H1 (cell line): ENCODE measurements around the gene TNRC6A. TPM values are rescaled to one million over a fixed set of nuclear protein-coding genes. Genes with fewer than 3 reads are reported as not detected.

Experiments used
- CTCF ChIA-PET: fragments of 300-600 bp; sonication (Branson Sonifier 250); formaldehyde crosslinking; loops from one replicate; lab custom pipeline; 2021; ENCODE audit not compliant: partially characterized antibody; lab: Charles Lee
- POLR2A ChIA-PET: fragments of 300-600 bp; sonication (Branson Sonifier 250); formaldehyde crosslinking; loops from one replicate; lab custom pipeline; 2021; ENCODE audit warnings: inconsistent platforms; ENCODE audit not compliant: partially characterized antibody; lab: Charles Lee
- DNase-seq, 2 experiments: peaks; one replicate each; pipeline versions ENCODE4 v3.0.0 to v3.0.0-alpha.2; 2010 to 2022; ENCODE audit warnings: low spot score in 2 of 2, low read depth in 1 of 2, mixed read lengths in 1 of 2
- FAIRE-seq: peaks from 2 replicates; lab custom pipeline; 2011; peaks lifted over from hg19 to GRCh38; lab: Jason Lieb, UNC
- H2AFZ ChIP-seq: 2 replicates; pipeline ENCODE4 v1.8.1; 2012; ENCODE audit warnings: low read length, inconsistent platforms
- H2AK5ac ChIP-seq: 2 replicates; pipeline ENCODE4 v1.6.1; 2013; ENCODE audit warnings: low read depth, low read length
- H2BK120ac ChIP-seq: replicated peaks from 2 replicates; pipeline ENCODE3; 2013; ENCODE audit warnings: low read depth, low read length, inconsistent platforms
- H2BK12ac ChIP-seq: 2 replicates; pipeline ENCODE4 v1.6.1; 2013; ENCODE audit warnings: low read depth, low read length
- H2BK15ac ChIP-seq: 2 replicates; pipeline ENCODE4 v1.6.1; 2013; ENCODE audit warnings: low read length
- H2BK20ac ChIP-seq: 2 replicates; pipeline ENCODE4 v1.6.1; 2013; ENCODE audit warnings: low read length
- H2BK5ac ChIP-seq: 2 replicates; pipeline ENCODE4 v1.6.1; 2013; ENCODE audit warnings: low read depth, low read length
- H3K14ac ChIP-seq: 2 replicates; pipeline ENCODE4 v1.6.1; 2013; ENCODE audit warnings: inconsistent platforms; ENCODE audit not compliant: insufficient read length
- H3K18ac ChIP-seq: 2 replicates; pipeline ENCODE4 v1.6.1; 2013; ENCODE audit warnings: low read length; ENCODE audit errors: extremely low read depth
- H3K23ac ChIP-seq: 2 replicates; pipeline ENCODE4 v1.6.1; 2013; ENCODE audit warnings: inconsistent platforms; ENCODE audit not compliant: insufficient read length
- H3K23me2 ChIP-seq: 2 replicates; pipeline ENCODE4 v1.6.1; 2013; ENCODE audit warnings: low read depth, low read length
- H3K27ac ChIP-seq: 2 replicates; pipeline ENCODE4 v1.6.1; 2011; ENCODE audit warnings: low read depth, low read length, inconsistent platforms
- H3K27me3 ChIP-seq, 4 experiments: replicated peaks in 1 of 4; 1 replicate in 1 of 4; 2 replicates in 3 of 4; pipeline versions ENCODE4 v1.6.1 to v1.8.1; 2011 to 2013; ENCODE audit warnings: low read length in 3 of 4, mild to moderate bottlenecking in 3 of 4, inconsistent platforms in 2 of 4, mixed read lengths in 2 of 4, moderate library complexity in 1 of 4; ENCODE audit not compliant: control insufficient read depth in 3 of 4, insufficient read depth in 3 of 4; ENCODE audit errors: extremely low read depth in 1 of 4
- H3K36me3 ChIP-seq, 4 experiments: 2 replicates each; pipeline versions ENCODE4 v1.6.1 to v1.8.1; 2011 to 2013; ENCODE audit warnings: mild to moderate bottlenecking in 4 of 4, low read length in 3 of 4, moderate library complexity in 2 of 4, control low read depth in 1 of 4, inconsistent platforms in 1 of 4; ENCODE audit not compliant: insufficient read depth in 4 of 4, control insufficient read depth in 2 of 4
- H3K4ac ChIP-seq: replicated peaks from 2 replicates; pipeline ENCODE3; 2013; ENCODE audit warnings: low read length, low read depth, mixed read lengths, inconsistent platforms; ENCODE audit not compliant: insufficient read length
- H3K4me1 ChIP-seq, 4 experiments: replicated peaks in 1 of 4; 1 replicate in 1 of 4; 2 replicates in 3 of 4; pipeline versions ENCODE4 v1.6.1 to v1.8.1; 2011 to 2013; ENCODE audit warnings: low read length in 3 of 4, inconsistent platforms in 2 of 4, mixed read lengths in 1 of 4; ENCODE audit not compliant: insufficient read depth in 4 of 4, control insufficient read depth in 3 of 4
- H3K4me2 ChIP-seq, 2 experiments: 2 replicates each; pipeline versions ENCODE4 v1.6.1 to v1.8.1; 2011 to 2013; ENCODE audit warnings: low read depth in 2 of 2, low read length in 2 of 2, control low read depth in 1 of 2, inconsistent platforms in 1 of 2, mild to moderate bottlenecking in 1 of 2; ENCODE audit not compliant: insufficient read depth in 1 of 2
- H3K4me3 ChIP-seq, 4 experiments: fragments of 200-600, 300-600 bp in 1 of 4; sonication (generic), shearing (Covaris generic), sonication (Bioruptor Twin) in 1 of 4; 2 replicates each; pipeline versions ENCODE4 v1.5.1 to v1.8.1; 2011 to 2016; ENCODE audit warnings: low read length in 4 of 4, low read depth in 3 of 4, control low read depth in 2 of 4, inconsistent platforms in 2 of 4, mild to moderate bottlenecking in 2 of 4, mixed read lengths in 1 of 4, moderate library complexity in 1 of 4; ENCODE audit not compliant: insufficient read depth in 2 of 4; ENCODE audit errors: extremely low read depth in 1 of 4
- H3K56ac ChIP-seq: replicated peaks from 2 replicates; pipeline ENCODE3; 2013; ENCODE audit warnings: low read depth, mild to moderate bottlenecking, mixed read lengths, low read length, inconsistent platforms; ENCODE audit not compliant: insufficient read length
- H3K79me1 ChIP-seq: 2 replicates; pipeline ENCODE4 v1.6.1; 2013; ENCODE audit warnings: low read depth, low read length, control low read depth
- H3K79me2 ChIP-seq, 2 experiments: 2 replicates each; pipeline versions ENCODE4 v1.6.1 to v1.8.1; 2012 to 2013; ENCODE audit warnings: low read length in 2 of 2, mild to moderate bottlenecking in 2 of 2, inconsistent platforms in 1 of 2; ENCODE audit not compliant: insufficient read depth in 2 of 2, control insufficient read depth in 1 of 2
- H3K9ac ChIP-seq, 4 experiments: replicated peaks in 1 of 4; 1 replicate in 1 of 4; 2 replicates in 3 of 4; pipeline versions ENCODE4 v1.6.1 to v1.8.1; 2011 to 2013; ENCODE audit warnings: low read depth in 3 of 4, low read length in 3 of 4, control low read depth in 2 of 4, mild to moderate bottlenecking in 2 of 4, moderate library complexity in 2 of 4, inconsistent platforms in 1 of 4; ENCODE audit errors: extremely low read depth in 1 of 4
- H3K9me3 ChIP-seq, 2 experiments: 2 replicates each; pipeline versions ENCODE4 v1.6.1 to v1.8.1; 2012 to 2013; ENCODE audit warnings: mild to moderate bottlenecking in 2 of 2, moderate library complexity in 2 of 2, control low read depth in 1 of 2, inconsistent platforms in 1 of 2, low read depth in 1 of 2, low read length in 1 of 2, mixed read lengths in 1 of 2; ENCODE audit not compliant: insufficient read depth in 2 of 2
- H4K20me1 ChIP-seq, 2 experiments: replicated peaks in 1 of 2; 2 replicates each; pipeline versions ENCODE3 to v1.8.1; 2011 to 2013; ENCODE audit warnings: inconsistent platforms in 2 of 2, low read length in 2 of 2, mild to moderate bottlenecking in 1 of 2; ENCODE audit not compliant: insufficient read depth in 2 of 2, control insufficient read depth in 1 of 2
- H4K5ac ChIP-seq: 2 replicates; pipeline ENCODE4 v1.6.1; 2013; ENCODE audit warnings: low read length, low read depth, mixed read lengths, inconsistent platforms; ENCODE audit not compliant: insufficient read length
- H4K8ac ChIP-seq: 2 replicates; pipeline ENCODE4 v1.8.0; 2013; ENCODE audit warnings: mild to moderate bottlenecking, moderate library complexity, low read length, inconsistent platforms; ENCODE audit not compliant: insufficient read depth; ENCODE audit errors: extremely low read depth
- H4K91ac ChIP-seq: replicated peaks from 2 replicates; pipeline ENCODE3; 2013; ENCODE audit warnings: low read length, mixed read lengths, inconsistent platforms; ENCODE audit not compliant: insufficient read length
- BACH1 ChIP-seq: IDR thresholded peaks from 2 replicates; pipeline ENCODE4 v1.6.1; 2012; ENCODE audit warnings: low read length, improper control_type of control experiment
- CBX8 ChIP-seq: fragments of 300-800, 300-1000 bp; sonication (generic); IDR thresholded peaks from 2 replicates; pipeline ENCODE4 v1.7.1; 2016; ENCODE audit warnings: low read depth, low read length, borderline replicate concordance
- CTBP2 ChIP-seq: IDR thresholded peaks from 2 replicates; pipeline ENCODE4 v1.7.0; 2011; ENCODE audit warnings: borderline replicate concordance, mild to moderate bottlenecking, moderate library complexity, mixed read lengths, low read length; ENCODE audit not compliant: insufficient read depth, insufficient read length
- EP300 ChIP-seq, 2 experiments: IDR thresholded peaks; 1 replicate in 1 of 2; 2 replicates in 1 of 2; pipeline ENCODE4 v1.6.1; 2011 to 2012; ENCODE audit warnings: low read depth in 2 of 2, low read length in 2 of 2, mild to moderate bottlenecking in 2 of 2, borderline replicate concordance in 1 of 2, inconsistent platforms in 1 of 2, moderate library complexity in 1 of 2
- RAD21 ChIP-seq, 2 experiments: IDR thresholded peaks in 1 of 2; conservative IDR thresholded peaks in 1 of 2; 2 replicates each; pipeline ENCODE4 v1.6.1; 2011; ENCODE audit warnings: low read depth in 2 of 2, low read length in 2 of 2, improper control_type of control experiment in 1 of 2, inconsistent platforms in 1 of 2, mild to moderate bottlenecking in 1 of 2, moderate library complexity in 1 of 2
- SIN3A ChIP-seq, 2 experiments: IDR thresholded peaks in 1 of 2; conservative IDR thresholded peaks in 1 of 2; 2 replicates each; pipeline ENCODE4 v1.6.1; 2011 to 2012; ENCODE audit warnings: low read length in 2 of 2, improper control_type of control experiment in 1 of 2, low read depth in 1 of 2, mild to moderate bottlenecking in 1 of 2
- SUZ12 ChIP-seq: fragments of 200-600 bp; sonication (generic); IDR thresholded peaks from 2 replicates; pipeline ENCODE4 v1.6.1; 2012; ENCODE audit warnings: mild to moderate bottlenecking, inconsistent platforms, low read length, moderate library complexity, mixed read lengths
- TAF7 ChIP-seq: optimal IDR thresholded peaks from 2 replicates; pipeline ENCODE3; 2011; ENCODE audit warnings: low read depth, mild to moderate bottlenecking, inconsistent platforms, low read length, moderate library complexity, borderline replicate concordance
- USF2 ChIP-seq: IDR thresholded peaks from 2 replicates; pipeline ENCODE4 v1.6.1; 2011; ENCODE audit warnings: low read length, improper control_type of control experiment
- WGBS, 2 experiments: shearing (Covaris generic) in 1 of 2; methylation state at CpG; one replicate each; pipeline versions ENCODE4 v1.1.6 to v1.1.7; 2013 to 2015; ENCODE audit warnings: low lambda C conversion rate in 2 of 2, mixed read lengths in 2 of 2, inconsistent platforms in 1 of 2, low coverage in 1 of 2, missing lambda C conversion rate in 1 of 2; ENCODE audit not compliant: insufficient replicate concordance in 2 of 2, insufficient coverage in 1 of 2, insufficient read length in 1 of 2; ENCODE audit errors: extremely low coverage in 1 of 2, missing lambda C conversion rate in 1 of 2; 5-methylcytosine and 5-hydroxymethylcytosine counted together
- polyA plus RNA-seq, 7 experiments: library from polyadenylated mRNA; depleted of rRNA in 3 of 7; stranded (reverse) in 5 of 7; unstranded in 2 of 7; fragments of >200 nt in 5 of 7; fragments of 200-250 nt in 2 of 7; gene quantifications; 1 replicate in 5 of 7; 2 replicates in 1 of 7; 4 replicates in 1 of 7; pipeline versions ENCODE4 v1.2.1 to v1.2.3, GENCODE V29; 2011 to 2013; ENCODE audit warnings: missing spikeins in 2 of 7, mixed read lengths in 2 of 7
- total RNA-seq: library from RNA; stranded (reverse); fragmentation: NEBNext Ultra II Directional; extraction: Animal tissue kit (Norgen Biotek cat#: 25700); gene quantifications from 2 replicates; pipeline ENCODE4 v1.2.1, GENCODE V29; 2021
- TF ChIP-seq, protein P1 (sequence below): IDR thresholded peaks from 2 replicates; pipeline ENCODE4 v1.6.1; 2012; ENCODE audit warnings: inconsistent platforms

Gene TNRC6A
- total and polyA plus RNA-seq, 2 of the 8 experiments (the other 6 are each of a cell fraction or from before 2014, with no cell fraction given), result 67.6 to 103 TPM

DNA sequence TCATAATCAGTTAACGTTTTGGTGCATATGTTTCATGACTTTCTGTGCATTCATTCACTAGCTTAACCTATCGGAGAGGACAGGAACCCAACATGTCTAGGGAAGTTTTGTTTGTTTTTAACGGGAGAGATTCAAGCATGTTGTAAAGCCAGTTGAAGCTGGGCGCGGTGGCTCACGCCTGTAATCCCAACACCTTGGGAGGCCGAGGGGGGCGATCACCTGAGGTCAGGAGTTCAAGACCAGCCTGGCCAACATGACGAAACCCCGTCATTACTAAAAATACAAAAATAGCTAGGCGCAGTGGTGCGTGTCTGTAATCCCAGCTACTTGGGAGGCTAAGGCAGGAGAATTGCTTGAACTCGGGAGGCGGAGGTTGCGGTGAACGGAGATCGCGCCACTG, 1.4 kb upstream of the TNRC6A start:
- Histone ChIP-seq H2BK12ac (no peak overlapping the region), H3K23me2 (no peaks in the 10 kb centered on the region), H3K18ac (no peak overlapping the region), H4K91ac (no peak overlapping the region), H3K14ac (no peak overlapping the region), H3K4me1 (peaks cover 0 to 13% (median 10%) of the 10 kb centered on the region in 4 experiments; a peak in 5 of 7 replicates), H3K9me3 (no peaks in the 10 kb centered on the region), H4K20me1 (peaks cover 0 to 2% of the 10 kb centered on the region in 2 experiments), H3K27me3 (no peaks in the 10 kb centered on the region), H4K5ac (no peak overlapping the region), H3K23ac (no peak overlapping the region), H3K56ac (no peak overlapping the region), H2BK5ac (no peak overlapping the region), H3K4ac (no peak overlapping the region), H2BK120ac (no peak overlapping the region), H3K79me2 (peaks cover 17 to 36% of the 10 kb centered on the region in 2 experiments), H3K4me3 (no peak overlapping the region), H2AK5ac (no peak overlapping the region), H2BK20ac (no peak overlapping the region), H3K36me3 (peaks cover 0 to 17% (median 1%) of the 10 kb centered on the region in 4 experiments; a peak in 4 of 8 replicates), H2BK15ac (no peak overlapping the region), H3K9ac (no peak overlapping the region), H3K79me1 (no peaks in the 10 kb centered on the region), H3K27ac (no peak overlapping the region), H3K4me2 (no peak overlapping the region; a peak in 1 of 4 replicates), H2AFZ (no peak overlapping the region), H4K8ac (no peak overlapping the region)
- no peak for FAIRE-seq
- 92% methylated on average over 18 of the region's 18 CpGs; no CpG with 5 or more reads in 1 of the 2 experiments for WGBS, 2 experiments
- no peak for DNase-seq
- ChIA-PET POLR2A (interaction anchor here (1.0 to 1.2 kb wide), 3 partner anchors 13 to 46 kb away, joined by 3 read pairs; no protein-coding TSS in a partner anchor), CTCF (interaction anchor here (0.6 kb wide), 2 partner anchors 972 to 1469 kb away, joined by 3 read pairs; no protein-coding TSS in a partner anchor)
- TF ChIP-seq CTBP2 (no peak), TAF7 (no peak), BACH1 (no peak), CBX8 (no peak), RAD21 (IDR thresholded peaks at IDR 0.05 in 1 of 2, conservative IDR thresholded peaks at IDR 0.05 in 1 of 2; ENCODE audit: low read depth in 2 of 2, low read length in 2 of 2) (no peak), SUZ12 (no peak), EP300 (IDR thresholded peaks at IDR 0.05; ENCODE audit: borderline replicate concordance in 1 of 2, low read depth in 2 of 2, low read length in 2 of 2) (no peak), USF2 (no peak), SIN3A (conservative IDR thresholded peaks at IDR 0.05 in 1 of 2, IDR thresholded peaks at IDR 0.05 in 1 of 2; ENCODE audit: low read depth in 1 of 2, low read length in 2 of 2) (no peak)
- TF ChIP-seq, protein P1, sequence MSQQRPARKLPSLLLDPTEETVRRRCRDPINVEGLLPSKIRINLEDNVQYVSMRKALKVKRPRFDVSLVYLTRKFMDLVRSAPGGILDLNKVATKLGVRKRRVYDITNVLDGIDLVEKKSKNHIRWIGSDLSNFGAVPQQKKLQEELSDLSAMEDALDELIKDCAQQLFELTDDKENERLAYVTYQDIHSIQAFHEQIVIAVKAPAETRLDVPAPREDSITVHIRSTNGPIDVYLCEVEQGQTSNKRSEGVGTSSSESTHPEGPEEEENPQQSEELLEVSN, result no peak
